Stimulated activated CD8-positive, alpha-beta memory T cell treated with anti-CD3 and anti-CD28 coated beads, Interleukin-12 subunit alpha, Interleukin-12 subunit beta, amount 100 ng/mL, for 24 hours (primary cell): Measurements from ENCODE around the gene GCDH.
"Not testable (repeated sequence)": the region's sequence is repeated elsewhere in the genome, so short reads cannot be mapped to it uniquely, and the experiment has no call there.

Experiments used
- DNase-seq: peaks from one replicate; pipeline ENCODE4 v3.0.0-alpha.2; 2020; ENCODE audit errors: extremely low read depth

Gene GCDH

GRCh38 chr19:12907166-12907565 lies 16.2 kb downstream of the GCDH start:
- DNase-seq, result no peak

- DNase-seq, result no peak
Measured at GRCh38 chr19:12912571-12912970, 21.6 kb downstream of the GCDH start.

- no peak for DNase-seq
Measured at GRCh38 chr19:12913011-12913561, 22.1 kb downstream of the GCDH start.

- DNase-seq, result no peak
Measured at GRCh38 chr19:12913851-12914690, 23.1 kb downstream of the GCDH start.

GRCh38 chr19:12915860-12916259 lies 24.9 kb downstream of the GCDH start:
- DNase-seq, result not testable (repeated sequence)

GRCh38 chr19:12918253-12918652 lies 27.3 kb downstream of the GCDH start:
- DNase-seq, result no peak

GRCh38 chr19:12921047-12921446 lies 30.1 kb downstream of the GCDH start:
- DNase-seq, result no peak

- no peak for DNase-seq
Measured at GRCh38 chr19:12922959-12923358, 32.0 kb downstream of the GCDH start.

- no peak for DNase-seq
Measured at GRCh38 chr19:12924621-12925310, 33.8 kb downstream of the GCDH start.

- no peak for DNase-seq
Measured at GRCh38 chr19:12930002-12930645, 39.2 kb downstream of the GCDH start.

- no peak for DNase-seq
Measured at GRCh38 chr19:12932392-12933286, 41.7 kb downstream of the GCDH start.

- DNase-seq, result peak; percentile 77
Measured at GRCh38 chr19:12933287-12934072, 42.5 kb downstream of the GCDH start, which contains the start of gene FARSA. FARSA (minus strand) TSS chr19:12933711; CDS start chr19:12933696, 15 bp downstream.

GRCh38 chr19:12935071-12935470 lies 44.1 kb downstream of the GCDH start:
- DNase-seq, result no peak

GRCh38 chr19:12936582-12936981 lies 45.6 kb downstream of the GCDH start:
- DNase-seq, result no peak

GRCh38 chr19:12937093-12937926 lies 46.4 kb downstream of the GCDH start:
- DNase-seq, result no peak

- peak; percentile 96 for DNase-seq
Measured at GRCh38 chr19:12937927-12938778, 47.2 kb downstream of the GCDH start, which contains the start of gene CALR. CALR (plus strand) TSS chr19:12938609; CDS start chr19:12938680, 71 bp downstream.

- no peak for DNase-seq
Measured at GRCh38 chr19:12938779-12939601, 48.0 kb downstream of the GCDH start.
